GM23338 (cell line): ENCODE measurements around the gene HS6ST2.

Experiments used
- EZH2phosphoT487 ChIP-seq: fragments of 200-600 bp; sonication (generic); IDR thresholded peaks from one replicate; pipeline ENCODE4 v1.8.1; 2018; ENCODE audit warnings: antibody characterized with exemption; ENCODE audit not compliant: unreplicated experiment
- POLR2AphosphoS5 ChIP-seq: IDR thresholded peaks from 2 replicates; pipeline ENCODE4 v1.6.1; 2016; ENCODE audit warnings: antibody characterized with exemption, low read depth
- TF ChIP-seq, protein P1 (sequence below), 2 experiments: fragments of 200-600 bp in 1 of 2; sonication (generic) in 1 of 2; conservative IDR thresholded peaks; 2 replicates each; pipeline versions ENCODE4 v1.5.1 to v1.6.1; 2016 to 2017; ENCODE audit warnings: antibody characterized with exemption in 2 of 2, low read depth in 2 of 2, mild to moderate bottlenecking in 2 of 2, moderate library complexity in 1 of 2

DNA sequence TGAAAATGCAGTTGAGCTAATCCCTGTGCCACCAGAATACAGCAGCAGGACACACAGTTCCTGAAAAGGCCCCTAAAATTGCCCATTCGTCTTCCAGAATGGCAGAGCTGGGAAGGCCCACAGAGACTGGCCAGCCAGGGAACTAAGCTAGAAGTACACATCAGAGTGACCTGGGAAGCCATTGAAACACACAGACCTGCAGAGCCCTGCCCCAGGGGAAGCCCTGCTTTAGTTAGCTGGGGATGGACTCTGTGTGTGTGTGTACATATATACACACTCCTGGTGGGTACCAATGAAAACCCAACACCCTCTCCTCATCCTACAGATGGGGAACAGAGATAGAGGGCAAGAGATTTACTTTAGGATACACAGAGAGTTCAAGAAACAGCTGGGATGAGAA, 227.7 kb downstream of the HS6ST2 start:
- TF ChIP-seq, protein P1, sequence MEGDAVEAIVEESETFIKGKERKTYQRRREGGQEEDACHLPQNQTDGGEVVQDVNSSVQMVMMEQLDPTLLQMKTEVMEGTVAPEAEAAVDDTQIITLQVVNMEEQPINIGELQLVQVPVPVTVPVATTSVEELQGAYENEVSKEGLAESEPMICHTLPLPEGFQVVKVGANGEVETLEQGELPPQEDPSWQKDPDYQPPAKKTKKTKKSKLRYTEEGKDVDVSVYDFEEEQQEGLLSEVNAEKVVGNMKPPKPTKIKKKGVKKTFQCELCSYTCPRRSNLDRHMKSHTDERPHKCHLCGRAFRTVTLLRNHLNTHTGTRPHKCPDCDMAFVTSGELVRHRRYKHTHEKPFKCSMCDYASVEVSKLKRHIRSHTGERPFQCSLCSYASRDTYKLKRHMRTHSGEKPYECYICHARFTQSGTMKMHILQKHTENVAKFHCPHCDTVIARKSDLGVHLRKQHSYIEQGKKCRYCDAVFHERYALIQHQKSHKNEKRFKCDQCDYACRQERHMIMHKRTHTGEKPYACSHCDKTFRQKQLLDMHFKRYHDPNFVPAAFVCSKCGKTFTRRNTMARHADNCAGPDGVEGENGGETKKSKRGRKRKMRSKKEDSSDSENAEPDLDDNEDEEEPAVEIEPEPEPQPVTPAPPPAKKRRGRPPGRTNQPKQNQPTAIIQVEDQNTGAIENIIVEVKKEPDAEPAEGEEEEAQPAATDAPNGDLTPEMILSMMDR (conservative IDR thresholded peaks at IDR 0.05; ENCODE audit: low read depth in 2 of 2) = no peak
- TF ChIP-seq EZH2phosphoT487 (no peak), POLR2AphosphoS5 (no peak)
